Measurements from ENCODE around the gene TTC7B.

The TTC7B gene

GRCh38 chr14:90541076-90541634, 275.1 kb downstream of the TTC7B start:
- Histone ChIP-seq H3K27ac (replicated peaks) (no peak overlapping the region), H3K4me3 (replicated peaks; ENCODE audit: insufficient read depth, low read length) (no peak overlapping the region), H3K27me3 (ENCODE audit: insufficient read depth, poor library complexity, severe bottlenecking) (no peaks in the 10 kb centered on the region)
- TF ChIP-seq POLR2AphosphoS5 (IDR thresholded peaks at IDR 0.05; ENCODE audit: low read depth) (no peak), SPI1 (IDR thresholded peaks at IDR 0.05; ENCODE audit: borderline replicate concordance, low read depth) (no peak), GABPA (IDR thresholded peaks at IDR 0.05; ENCODE audit: low read depth) (no peak), CTCF (IDR thresholded peaks at IDR 0.05; ENCODE audit: insufficient read depth, low read length) (no peak)
- TF ChIP-seq, protein P1, sequence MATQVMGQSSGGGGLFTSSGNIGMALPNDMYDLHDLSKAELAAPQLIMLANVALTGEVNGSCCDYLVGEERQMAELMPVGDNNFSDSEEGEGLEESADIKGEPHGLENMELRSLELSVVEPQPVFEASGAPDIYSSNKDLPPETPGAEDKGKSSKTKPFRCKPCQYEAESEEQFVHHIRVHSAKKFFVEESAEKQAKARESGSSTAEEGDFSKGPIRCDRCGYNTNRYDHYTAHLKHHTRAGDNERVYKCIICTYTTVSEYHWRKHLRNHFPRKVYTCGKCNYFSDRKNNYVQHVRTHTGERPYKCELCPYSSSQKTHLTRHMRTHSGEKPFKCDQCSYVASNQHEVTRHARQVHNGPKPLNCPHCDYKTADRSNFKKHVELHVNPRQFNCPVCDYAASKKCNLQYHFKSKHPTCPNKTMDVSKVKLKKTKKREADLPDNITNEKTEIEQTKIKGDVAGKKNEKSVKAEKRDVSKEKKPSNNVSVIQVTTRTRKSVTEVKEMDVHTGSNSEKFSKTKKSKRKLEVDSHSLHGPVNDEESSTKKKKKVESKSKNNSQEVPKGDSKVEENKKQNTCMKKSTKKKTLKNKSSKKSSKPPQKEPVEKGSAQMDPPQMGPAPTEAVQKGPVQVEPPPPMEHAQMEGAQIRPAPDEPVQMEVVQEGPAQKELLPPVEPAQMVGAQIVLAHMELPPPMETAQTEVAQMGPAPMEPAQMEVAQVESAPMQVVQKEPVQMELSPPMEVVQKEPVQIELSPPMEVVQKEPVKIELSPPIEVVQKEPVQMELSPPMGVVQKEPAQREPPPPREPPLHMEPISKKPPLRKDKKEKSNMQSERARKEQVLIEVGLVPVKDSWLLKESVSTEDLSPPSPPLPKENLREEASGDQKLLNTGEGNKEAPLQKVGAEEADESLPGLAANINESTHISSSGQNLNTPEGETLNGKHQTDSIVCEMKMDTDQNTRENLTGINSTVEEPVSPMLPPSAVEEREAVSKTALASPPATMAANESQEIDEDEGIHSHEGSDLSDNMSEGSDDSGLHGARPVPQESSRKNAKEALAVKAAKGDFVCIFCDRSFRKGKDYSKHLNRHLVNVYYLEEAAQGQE (IDR thresholded peaks at IDR 0.05; ENCODE audit: insufficient replicate concordance, low read depth) = no peak
- no peak for DNase-seq (ENCODE audit: low read depth in 1 of 2, low spot score in 1 of 2)

- Histone ChIP-seq H3K27me3 (ENCODE audit: insufficient read depth, poor library complexity, severe bottlenecking) (no peaks in the 10 kb centered on the region), H3K27ac (replicated peaks) (no peak overlapping the region), H3K4me3 (replicated peaks; ENCODE audit: insufficient read depth, low read length) (no peak overlapping the region)
- no peak for DNase-seq (ENCODE audit: low read depth in 1 of 2, low spot score in 1 of 2)
- TF ChIP-seq GABPA (IDR thresholded peaks at IDR 0.05; ENCODE audit: low read depth) = no peak
- TF ChIP-seq, protein P1 (IDR thresholded peaks at IDR 0.05; ENCODE audit: insufficient replicate concordance, low read depth) = no peak
- no peak for TF ChIP-seq SPI1 (IDR thresholded peaks at IDR 0.05; ENCODE audit: borderline replicate concordance, low read depth)
- no peak for TF ChIP-seq CTCF (IDR thresholded peaks at IDR 0.05; ENCODE audit: insufficient read depth, low read length)
- no peak for TF ChIP-seq POLR2AphosphoS5 (IDR thresholded peaks at IDR 0.05; ENCODE audit: low read depth)
These were observed 275.8 kb downstream of the TTC7B start for GRCh38 chr14:90540437-90540836.

- no peak for TF ChIP-seq SPI1 (IDR thresholded peaks at IDR 0.05; ENCODE audit: borderline replicate concordance, low read depth)
- TF ChIP-seq, protein P1 (IDR thresholded peaks at IDR 0.05; ENCODE audit: insufficient replicate concordance, low read depth) = no peak
- TF ChIP-seq POLR2AphosphoS5 (IDR thresholded peaks at IDR 0.05; ENCODE audit: low read depth) = no peak
- no peak for TF ChIP-seq GABPA (IDR thresholded peaks at IDR 0.05; ENCODE audit: low read depth)
- no peak for TF ChIP-seq CTCF (IDR thresholded peaks at IDR 0.05; ENCODE audit: insufficient read depth, low read length)
- H3K27ac ChIP-seq (replicated peaks) = no peak overlapping the region
- no peak for DNase-seq (ENCODE audit: low read depth in 1 of 2, low spot score in 1 of 2)
- no peaks in the 10 kb centered on the region for H3K27me3 ChIP-seq (ENCODE audit: insufficient read depth, poor library complexity, severe bottlenecking)
- no peak overlapping the region for H3K4me3 ChIP-seq (replicated peaks; ENCODE audit: insufficient read depth, low read length)
These were observed 276.2 kb downstream of the TTC7B start for GRCh38 chr14:90539996-90540395.

All from HL-60 (cell line).